Raji (cell line): Measurements from ENCODE around the gene CCK.

ENCODE experiments used
- POLR2A ChIP-seq: IDR thresholded peaks from 2 replicates; pipeline ENCODE4 v1.6.1; 2011; ENCODE audit warnings: low read depth, low read length, control low read depth; ENCODE audit not compliant: insufficient read depth

The CCK gene

GRCh38 chr3:42276141-42277132, 10.5 kb upstream of the CCK start:
- no peak for TF ChIP-seq POLR2A

- no peak for TF ChIP-seq POLR2A
These were observed 9.2 kb upstream of the CCK start for GRCh38 chr3:42275217-42275616.

GRCh38 chr3:42274266-42274665, 8.3 kb upstream of the CCK start:
- TF ChIP-seq POLR2A, result no peak

GRCh38 chr3:42273361-42273760, 7.4 kb upstream of the CCK start:
- TF ChIP-seq POLR2A, result no peak

GRCh38 chr3:42271786-42272185, 5.8 kb upstream of the CCK start:
- TF ChIP-seq POLR2A, result no peak

GRCh38 chr3:42270561-42270960, 4.6 kb upstream of the CCK start:
- no peak for TF ChIP-seq POLR2A

- TF ChIP-seq POLR2A, result no peak
These were observed 3.7 kb upstream of the CCK start for GRCh38 chr3:42269647-42270046.

- TF ChIP-seq POLR2A, result no peak
These were observed 1.9 kb upstream of the CCK start for GRCh38 chr3:42267878-42268277.

- no peak for TF ChIP-seq POLR2A
These were observed 660 bp downstream of the CCK start for GRCh38 chr3:42265059-42265991.

- no peak for TF ChIP-seq POLR2A
These were observed 1.5 kb downstream of the CCK start for GRCh38 chr3:42264399-42265058.

- no peak for TF ChIP-seq POLR2A
These were observed 2.3 kb downstream of the CCK start for GRCh38 chr3:42263354-42264346.

- no peak for TF ChIP-seq POLR2A
These were observed 3.5 kb downstream of the CCK start for GRCh38 chr3:42262525-42262924.

GRCh38 chr3:42257007-42257406, 9.0 kb downstream of the CCK start:
- no peak for TF ChIP-seq POLR2A
